ENCODE data around the gene ELMO1.

ELMO1 gene

DNA sequence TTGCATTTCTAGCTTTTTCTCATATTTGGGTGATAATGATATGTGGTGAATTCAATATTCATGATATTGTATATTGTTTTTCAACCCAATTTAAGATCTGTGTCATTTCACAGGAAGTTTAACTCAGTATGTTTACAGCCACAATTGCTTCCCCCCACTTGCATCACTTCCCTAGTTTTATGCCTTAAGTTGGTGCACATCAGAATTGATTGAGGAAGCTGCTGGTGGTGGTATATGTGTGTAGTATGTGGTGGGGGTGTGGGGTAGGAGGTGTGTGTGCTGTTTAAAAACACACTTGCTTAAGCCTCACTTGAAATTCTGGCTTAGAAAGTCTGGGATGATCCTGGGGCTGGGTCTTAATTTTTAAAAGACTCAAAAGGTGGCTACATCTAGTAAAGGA lies 479.3 kb downstream of the ELMO1 start:
- Histone ChIP-seq H3K4me1 (ENCODE audit: insufficient read depth, low read length) (peaks cover 19% of the 10 kb centered on the region), H3K27me3 (ENCODE audit: insufficient read depth, low read length, poor library complexity) (no peaks in the 10 kb centered on the region), H3K4me2 (ENCODE audit: insufficient read depth, low read length) (no peak overlapping the region), H4K20me1 (ENCODE audit: insufficient read depth, low read length) (no peaks in the 10 kb centered on the region), H3K27ac (ENCODE audit: low read length) (peak overlapping the region; percentile 13; the same call in 1 of the 2 replicates), H3K36me3 (ENCODE audit: insufficient read depth, low read length) (no peaks in the 10 kb centered on the region), H3K4me3 (ENCODE audit: low read depth in 1 of 2, low read length in 2 of 2) (no peak overlapping the region), H3K9me3 (ENCODE audit: insufficient read depth, low read length, severe bottlenecking) (no peaks in the 10 kb centered on the region), H3K9ac (ENCODE audit: low read depth, low read length) (no peak overlapping the region), H2AFZ (ENCODE audit: low read depth, low read length) (no peak overlapping the region), H3K79me2 (ENCODE audit: insufficient read depth, low read length) (no peaks in the 10 kb centered on the region)
- DNase-seq (peak; percentile 43), ATAC-seq (ENCODE audit: insufficient read depth, low read depth) (peak; percentile 89)
- TF ChIP-seq EZH2 (IDR thresholded peaks at IDR 0.05; ENCODE audit: borderline replicate concordance, low read depth, low read length, severe bottlenecking), result no peak
- no peak for TF ChIP-seq CTCF (IDR thresholded peaks at IDR 0.05; ENCODE audit: borderline replicate concordance, extremely low read depth, low read length, poor library complexity, severe bottlenecking)

DNA sequence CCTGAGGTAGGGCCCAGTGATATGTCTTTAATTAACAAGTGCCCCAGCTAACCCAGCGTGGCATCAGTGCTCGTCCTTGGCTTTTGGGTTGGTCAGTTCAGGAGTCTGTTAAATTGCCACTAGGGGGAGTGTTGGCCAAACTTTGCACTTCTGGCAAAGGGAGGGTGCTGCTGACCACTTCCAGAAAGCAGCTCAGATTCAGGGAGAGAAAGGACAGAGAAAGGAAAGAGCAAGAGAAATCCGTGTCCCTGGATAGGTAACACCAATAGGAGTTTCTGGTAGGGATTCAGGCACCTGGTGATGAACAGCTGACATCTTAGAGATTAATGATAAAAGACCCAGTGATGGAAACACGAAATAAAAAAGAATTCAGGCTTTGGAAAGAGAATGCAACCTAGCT lies 481.3 kb downstream of the ELMO1 start:
- no peak overlapping the region for H3K4me3 ChIP-seq (ENCODE audit: low read depth in 1 of 2, low read length in 2 of 2)
- no peak overlapping the region for H2AFZ ChIP-seq (ENCODE audit: low read depth, low read length)
- H3K9me3 ChIP-seq (ENCODE audit: insufficient read depth, low read length, severe bottlenecking), result no peaks in the 10 kb centered on the region
- H3K79me2 ChIP-seq (ENCODE audit: insufficient read depth, low read length), result no peaks in the 10 kb centered on the region
- H3K4me2 ChIP-seq (ENCODE audit: insufficient read depth, low read length), result no peak overlapping the region
- no peak for DNase-seq
- TF ChIP-seq EZH2 (IDR thresholded peaks at IDR 0.05; ENCODE audit: borderline replicate concordance, low read depth, low read length, severe bottlenecking) (no peak), CTCF (IDR thresholded peaks at IDR 0.05; ENCODE audit: borderline replicate concordance, extremely low read depth, low read length, poor library complexity, severe bottlenecking) (peak; percentile 43)
- ATAC-seq (ENCODE audit: insufficient read depth, low read depth), result no peak
- H3K36me3 ChIP-seq (ENCODE audit: insufficient read depth, low read length), result no peaks in the 10 kb centered on the region
- H3K27ac ChIP-seq (ENCODE audit: low read length), result no peak overlapping the region
- no peaks in the 10 kb centered on the region for H3K27me3 ChIP-seq (ENCODE audit: insufficient read depth, low read length, poor library complexity)
- peaks cover 19% of the 10 kb centered on the region for H3K4me1 ChIP-seq (ENCODE audit: insufficient read depth, low read length)
- no peaks in the 10 kb centered on the region for H4K20me1 ChIP-seq (ENCODE audit: insufficient read depth, low read length)
- H3K9ac ChIP-seq (ENCODE audit: low read depth, low read length), result no peak overlapping the region

DNA sequence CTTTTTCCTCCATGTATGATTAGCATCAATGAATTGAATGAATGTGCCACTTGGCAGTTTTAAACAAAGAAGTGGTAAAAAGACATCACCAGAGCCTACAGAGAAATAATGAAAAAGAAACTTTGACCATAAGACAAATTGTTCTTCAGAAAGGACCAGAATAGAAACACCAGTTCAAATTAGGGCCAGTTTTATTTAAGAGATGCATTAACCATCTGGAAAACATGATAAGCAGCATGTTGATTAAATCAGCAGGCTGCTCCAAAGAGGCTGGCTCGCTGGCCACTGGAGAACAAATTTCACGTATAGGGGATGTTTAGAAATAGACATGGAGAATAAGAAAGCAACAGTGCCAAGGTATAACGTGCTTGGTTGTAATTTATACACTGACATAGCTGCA lies 482.0 kb downstream of the ELMO1 start:
- no peaks in the 10 kb centered on the region for H3K36me3 ChIP-seq (ENCODE audit: insufficient read depth, low read length)
- no peaks in the 10 kb centered on the region for H3K27me3 ChIP-seq (ENCODE audit: insufficient read depth, low read length, poor library complexity)
- H4K20me1 ChIP-seq (ENCODE audit: insufficient read depth, low read length), result no peaks in the 10 kb centered on the region
- H3K9me3 ChIP-seq (ENCODE audit: insufficient read depth, low read length, severe bottlenecking), result no peaks in the 10 kb centered on the region
- no peak overlapping the region for H3K4me3 ChIP-seq (ENCODE audit: low read depth in 1 of 2, low read length in 2 of 2)
- no peak for DNase-seq
- no peak for ATAC-seq (ENCODE audit: insufficient read depth, low read depth)
- no peak overlapping the region for H3K9ac ChIP-seq (ENCODE audit: low read depth, low read length)
- no peaks in the 10 kb centered on the region for H3K79me2 ChIP-seq (ENCODE audit: insufficient read depth, low read length)
- no peak overlapping the region for H3K4me2 ChIP-seq (ENCODE audit: insufficient read depth, low read length)
- TF ChIP-seq CTCF (IDR thresholded peaks at IDR 0.05; ENCODE audit: borderline replicate concordance, extremely low read depth, low read length, poor library complexity, severe bottlenecking) (no peak), EZH2 (IDR thresholded peaks at IDR 0.05; ENCODE audit: borderline replicate concordance, low read depth, low read length, severe bottlenecking) (no peak)
- no peak overlapping the region for H2AFZ ChIP-seq (ENCODE audit: low read depth, low read length)
- peaks cover 19% of the 10 kb centered on the region for H3K4me1 ChIP-seq (ENCODE audit: insufficient read depth, low read length)
- no peak overlapping the region for H3K27ac ChIP-seq (ENCODE audit: low read length)

GRCh38 chr7:36966039-36966438 lies 482.6 kb downstream of the ELMO1 start:
- Histone ChIP-seq H2AFZ (ENCODE audit: low read depth, low read length) (no peak overlapping the region), H3K27me3 (ENCODE audit: insufficient read depth, low read length, poor library complexity) (no peaks in the 10 kb centered on the region), H3K4me2 (ENCODE audit: insufficient read depth, low read length) (no peak overlapping the region), H4K20me1 (ENCODE audit: insufficient read depth, low read length) (no peaks in the 10 kb centered on the region), H3K27ac (ENCODE audit: low read length) (no peak overlapping the region), H3K9me3 (ENCODE audit: insufficient read depth, low read length, severe bottlenecking) (no peaks in the 10 kb centered on the region), H3K36me3 (ENCODE audit: insufficient read depth, low read length) (no peaks in the 10 kb centered on the region), H3K4me3 (ENCODE audit: low read depth in 1 of 2, low read length in 2 of 2) (no peak overlapping the region), H3K4me1 (ENCODE audit: insufficient read depth, low read length) (peaks cover 19% of the 10 kb centered on the region), H3K79me2 (ENCODE audit: insufficient read depth, low read length) (no peaks in the 10 kb centered on the region), H3K9ac (ENCODE audit: low read depth, low read length) (no peak overlapping the region)
- TF ChIP-seq CTCF (IDR thresholded peaks at IDR 0.05; ENCODE audit: borderline replicate concordance, extremely low read depth, low read length, poor library complexity, severe bottlenecking), result no peak
- no peak for TF ChIP-seq EZH2 (IDR thresholded peaks at IDR 0.05; ENCODE audit: borderline replicate concordance, low read depth, low read length, severe bottlenecking)
- ATAC-seq (ENCODE audit: insufficient read depth, low read depth), result no peak
- DNase-seq, result no peak

All from DND-41 (cell line).